H9 (cell line): Measurements from ENCODE around the gene CEP112. TPM values are rescaled to one million over a fixed set of nuclear protein-coding genes. Genes with fewer than 3 reads are reported as not detected.

Experiments
- DNase-seq: peaks from one replicate; pipeline ENCODE4 v3.0.0-alpha.2; 2017
- H2AFZ ChIP-seq: one replicate; pipeline ENCODE4 v1.6.1; 2013; ENCODE audit warnings: mild to moderate bottlenecking, low read length, control low read depth, moderate library complexity
- H2AK5ac ChIP-seq: 2 replicates; pipeline ENCODE4 v1.6.1; 2013; ENCODE audit warnings: low read length, control low read depth, mixed read lengths; ENCODE audit not compliant: insufficient read length
- H2BK120ac ChIP-seq: one replicate; pipeline ENCODE4 v1.6.1; 2013; ENCODE audit warnings: low read depth, mild to moderate bottlenecking, low read length, control low read depth, inconsistent platforms; ENCODE audit not compliant: poor library complexity, severe bottlenecking
- H2BK12ac ChIP-seq: 2 replicates; pipeline ENCODE4 v1.6.1; 2013; ENCODE audit warnings: low read length, control low read depth, mixed read lengths, low read depth; ENCODE audit not compliant: insufficient read length
- H2BK15ac ChIP-seq: 2 replicates; pipeline ENCODE4 v1.6.1; 2013; ENCODE audit warnings: low read depth, low read length, control low read depth
- H2BK20ac ChIP-seq: one replicate; pipeline ENCODE4 v1.6.1; 2013; ENCODE audit warnings: low read depth, mild to moderate bottlenecking, low read length, control low read depth, inconsistent platforms; ENCODE audit not compliant: poor library complexity, severe bottlenecking
- H2BK5ac ChIP-seq: 2 replicates; pipeline ENCODE4 v1.6.1; 2013; ENCODE audit warnings: low read length, control low read depth, mixed read lengths; ENCODE audit not compliant: insufficient read length
- H3K14ac ChIP-seq: 2 replicates; pipeline ENCODE4 v1.6.1; 2013; ENCODE audit warnings: low read length, control low read depth; ENCODE audit not compliant: insufficient read depth
- H3K18ac ChIP-seq: 2 replicates; pipeline ENCODE4 v1.6.1; 2013; ENCODE audit warnings: low read depth, mild to moderate bottlenecking, mixed read lengths, low read length, control low read depth; ENCODE audit not compliant: insufficient read length
- H3K23ac ChIP-seq: 2 replicates; pipeline ENCODE4 v1.6.1; 2013; ENCODE audit warnings: low read length, control low read depth, mixed read lengths, low read depth; ENCODE audit not compliant: insufficient read length
- H3K23me2 ChIP-seq: 2 replicates; pipeline ENCODE4 v1.6.1; 2013; ENCODE audit warnings: low read depth, mild to moderate bottlenecking, mixed read lengths, low read length, control low read depth; ENCODE audit not compliant: insufficient read length, poor library complexity, severe bottlenecking
- H3K27ac ChIP-seq: 2 replicates; pipeline ENCODE4 v1.5.1; 2013; ENCODE audit warnings: low read length, control low read depth, mixed read lengths, low read depth; ENCODE audit not compliant: insufficient read length
- H3K27me3 ChIP-seq: 2 replicates; pipeline ENCODE4 v1.6.1; 2013; ENCODE audit warnings: low read length, control low read depth, inconsistent platforms; ENCODE audit not compliant: insufficient read depth
- H3K4ac ChIP-seq: 2 replicates; pipeline ENCODE4 v1.6.1; 2013; ENCODE audit warnings: low read depth, mild to moderate bottlenecking, control low read depth, inconsistent platforms, low read length, moderate library complexity
- H3K4me1 ChIP-seq: 2 replicates; pipeline ENCODE4 v1.6.1; 2013; ENCODE audit warnings: low read length, control low read depth, inconsistent platforms; ENCODE audit not compliant: insufficient read depth
- H3K4me2 ChIP-seq: 2 replicates; pipeline ENCODE4 v1.6.1; 2013; ENCODE audit warnings: low read length, control low read depth, mixed read lengths; ENCODE audit not compliant: insufficient read length, insufficient read depth
- H3K56ac ChIP-seq: 2 replicates; pipeline ENCODE4 v1.6.1; 2013; ENCODE audit warnings: low read depth, mild to moderate bottlenecking, mixed read lengths, low read length, control low read depth; ENCODE audit not compliant: insufficient read length
- H3K79me1 ChIP-seq: 2 replicates; pipeline ENCODE4 v1.6.1; 2013; ENCODE audit warnings: low read depth, mild to moderate bottlenecking, moderate library complexity, low read length, control low read depth, inconsistent platforms; ENCODE audit not compliant: insufficient read depth, poor library complexity, severe bottlenecking
- H3K79me2 ChIP-seq: 2 replicates; pipeline ENCODE4 v1.6.1; 2013; ENCODE audit warnings: low read length, control low read depth, inconsistent platforms; ENCODE audit not compliant: insufficient read depth
- H3K9ac ChIP-seq: 2 replicates; pipeline ENCODE4 v1.6.1; 2013; ENCODE audit warnings: low read length, control low read depth, mixed read lengths; ENCODE audit not compliant: insufficient read length; ENCODE audit errors: extremely low read depth
- H3K9me3 ChIP-seq: one replicate; pipeline ENCODE4 v1.6.1; 2013; ENCODE audit warnings: low read depth, low read length, inconsistent platforms; ENCODE audit not compliant: control insufficient read depth
- H3T11ph ChIP-seq: one replicate; pipeline ENCODE4 v1.6.1; 2013; ENCODE audit warnings: mild to moderate bottlenecking, low read length, control low read depth, inconsistent platforms
- H4K20me1 ChIP-seq: one replicate; pipeline ENCODE4 v1.6.1; 2013; ENCODE audit not compliant: control insufficient read depth, insufficient read length, insufficient read depth
- H4K5ac ChIP-seq: 2 replicates; pipeline ENCODE4 v1.6.1; 2013; ENCODE audit warnings: low read depth, mild to moderate bottlenecking, mixed read lengths, low read length, control low read depth; ENCODE audit not compliant: insufficient read length
- H4K8ac ChIP-seq: replicated peaks from 2 replicates; pipeline ENCODE4 v1.6.1; 2013; ENCODE audit warnings: low read length, control low read depth, mixed read lengths, low read depth; ENCODE audit not compliant: insufficient read length
- H4K91ac ChIP-seq: 2 replicates; pipeline ENCODE4 v1.6.1; 2013; ENCODE audit warnings: low read depth, mild to moderate bottlenecking, moderate library complexity, mixed read lengths, low read length, control low read depth; ENCODE audit not compliant: insufficient read length
- H3K27ac Mint-ChIP-seq, 3 experiments: 2 replicates in 2 of 3; 3 replicates in 1 of 3; pipeline ENCODE4 v1.8.0; 2020 to 2021; ENCODE audit warnings: mixed read lengths in 3 of 3, mild to moderate bottlenecking in 1 of 3, moderate library complexity in 1 of 3
- H3K27me3 Mint-ChIP-seq: 2 replicates; pipeline ENCODE4 v1.8.0; 2021; ENCODE audit warnings: low read depth, mild to moderate bottlenecking, moderate library complexity, mixed read lengths
- H3K36me3 Mint-ChIP-seq, 3 experiments: 2 replicates in 2 of 3; 3 replicates in 1 of 3; pipeline ENCODE4 v1.8.0; 2020 to 2021; ENCODE audit warnings: low read depth in 3 of 3, mixed read lengths in 3 of 3; ENCODE audit not compliant: insufficient read depth in 1 of 3
- H3K4me1 Mint-ChIP-seq, 2 experiments: 2 replicates each; pipeline ENCODE4 v1.8.0; 2020; ENCODE audit warnings: mixed read lengths in 2 of 2
- H3K4me3 Mint-ChIP-seq, 2 experiments: 2 replicates in 1 of 2; 3 replicates in 1 of 2; pipeline ENCODE4 v1.8.0; 2020 to 2021; ENCODE audit warnings: mild to moderate bottlenecking in 2 of 2, mixed read lengths in 2 of 2, moderate library complexity in 1 of 2
- H3K9me3 Mint-ChIP-seq, 2 experiments: 2 replicates in 1 of 2; 3 replicates in 1 of 2; pipeline ENCODE4 v1.8.0; 2020; ENCODE audit warnings: mild to moderate bottlenecking in 2 of 2, mixed read lengths in 2 of 2, moderate library complexity in 1 of 2
- CTCF ChIP-seq: fragments of 200-600 bp; sonication (generic); conservative IDR thresholded peaks from 3 replicates; pipeline ENCODE4 v1.8.0; 2021; ENCODE audit warnings: antibody characterized with exemption, mild to moderate bottlenecking
- WGBS: extraction: QIAGEN DNeasy Blood & Tissue Kit; methylation state at CpG from one replicate; pipeline ENCODE4 v1.1.7; 2013; ENCODE audit warnings: missing lambda C conversion rate, low lambda C conversion rate, mixed read lengths; ENCODE audit not compliant: insufficient read length; ENCODE audit errors: extremely low coverage; 5-methylcytosine and 5-hydroxymethylcytosine counted together
- total RNA-seq: library from RNA; stranded (reverse); gene quantifications from 2 replicates; pipeline ENCODE4 v1.2.1, GENCODE V29; 2021

The CEP112 gene
- total RNA-seq, 1 experiment from 2014 or later = 5.4 TPM

GRCh38 chr17:65601881-65602280 is 590.1 kb downstream of the CEP112 start:
- no peak overlapping the region for H2AK5ac ChIP-seq
- Mint-ChIP-seq H3K27ac (no peak overlapping the region), H3K27me3 (no peaks in the 10 kb centered on the region), H3K4me3 (no peak overlapping the region), H3K4me1 (peaks cover 22 to 32% of the 10 kb centered on the region in 2 experiments), H3K36me3 (no peaks in the 10 kb centered on the region; a peak in 1 of 7 replicates), H3K9me3 (no peaks in the 10 kb centered on the region; a peak in 1 of 5 replicates)
- no CpG with 5 or more reads among the region's 2 CpGs for WGBS
- no peak overlapping the region for H2BK20ac ChIP-seq
- H3T11ph ChIP-seq = no peak overlapping the region
- no peak overlapping the region for H3K27ac ChIP-seq
- no peak overlapping the region for H3K4me2 ChIP-seq
- H3K9me3 ChIP-seq = no peaks in the 10 kb centered on the region
- no peak overlapping the region for H4K5ac ChIP-seq
- H2AFZ ChIP-seq = no peak overlapping the region
- TF ChIP-seq CTCF = no peak
- no peak overlapping the region for H2BK5ac ChIP-seq
- H3K79me2 ChIP-seq = no peaks in the 10 kb centered on the region
- H4K8ac ChIP-seq = no peak overlapping the region
- no peak overlapping the region for H2BK15ac ChIP-seq
- no peaks in the 10 kb centered on the region for H3K23me2 ChIP-seq
- no peak overlapping the region for H3K14ac ChIP-seq
- no peak overlapping the region for H2BK120ac ChIP-seq
- H2BK12ac ChIP-seq = no peak overlapping the region
- H3K18ac ChIP-seq = no peak overlapping the region
- no peaks in the 10 kb centered on the region for H3K27me3 ChIP-seq
- H4K91ac ChIP-seq = no peak overlapping the region
- H3K79me1 ChIP-seq = no peaks in the 10 kb centered on the region
- H3K4me1 ChIP-seq = 0 out of 2 replicates have a peak, but pooled peaks cover 3% of the 10 kb centered on the region
- no peak overlapping the region for H3K23ac ChIP-seq
- DNase-seq = no peak
- no peak overlapping the region for H3K56ac ChIP-seq
- no peaks in the 10 kb centered on the region for H4K20me1 ChIP-seq
- H3K9ac ChIP-seq = no peak overlapping the region
- H3K4ac ChIP-seq = no peak overlapping the region
